ENCODE results near the gene PRKG2.

The PRKG2 gene

DNA sequence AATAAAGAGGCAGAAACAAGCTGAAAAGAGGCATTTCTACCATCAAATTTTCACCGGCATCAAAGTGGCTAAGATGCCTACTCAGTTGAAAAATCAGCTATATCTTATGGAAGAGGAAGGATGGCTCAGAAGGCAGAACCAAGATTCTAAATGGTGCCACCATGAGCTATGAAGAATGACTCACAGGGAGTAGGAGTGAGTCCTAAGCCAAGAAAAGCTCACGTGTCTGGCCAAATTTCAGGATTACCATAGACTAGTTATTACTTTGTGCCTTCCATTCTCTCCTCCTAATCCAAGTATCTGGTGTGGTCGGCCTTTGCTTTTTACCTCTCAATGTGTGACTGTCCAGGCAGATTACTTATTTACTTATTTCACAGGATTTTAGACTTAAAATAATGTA, 129.7 kb downstream of the PRKG2 start:
- no peak for DNase-seq

DNA sequence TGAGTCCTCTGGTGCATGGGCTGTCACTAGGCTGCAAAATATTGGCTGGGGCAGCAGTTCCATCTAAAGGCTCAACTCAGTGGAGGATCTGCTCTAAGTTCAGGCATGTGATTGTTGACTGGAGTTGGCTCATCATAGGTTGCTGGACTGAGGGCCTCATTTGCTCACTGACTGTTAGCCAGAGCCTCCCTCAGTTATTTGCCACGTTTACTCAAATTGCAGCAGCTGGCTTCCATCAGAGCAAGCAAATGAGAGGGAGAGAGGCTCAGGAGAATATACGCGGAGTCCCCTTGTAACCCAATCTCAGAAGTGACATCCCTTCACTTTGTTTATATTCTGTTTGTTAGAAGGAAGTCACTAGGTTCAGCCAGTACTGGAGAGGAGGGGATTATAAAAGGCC, 130.4 kb downstream of the PRKG2 start:
- peak; percentile 18 for DNase-seq

DNA sequence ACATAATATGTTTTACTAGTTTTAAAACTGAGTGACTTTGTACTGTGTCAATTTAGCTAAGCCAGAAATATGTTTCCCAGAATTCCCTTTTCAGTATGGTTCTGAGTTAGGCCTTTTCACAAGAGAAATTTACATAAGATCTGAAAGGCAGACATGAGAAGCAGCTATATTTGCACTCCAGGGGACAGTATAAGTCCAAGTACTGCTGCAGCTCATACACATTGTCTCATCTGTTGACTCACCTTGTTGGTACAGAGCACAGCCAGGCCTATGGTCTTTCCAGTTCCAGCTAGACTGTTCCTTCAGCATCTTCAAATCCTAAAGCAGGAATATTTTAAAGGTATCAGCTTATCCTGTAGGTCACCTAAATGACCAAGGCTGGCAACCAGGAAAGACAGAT, 131.0 kb downstream of the PRKG2 start:
- no peak for DNase-seq

DNA sequence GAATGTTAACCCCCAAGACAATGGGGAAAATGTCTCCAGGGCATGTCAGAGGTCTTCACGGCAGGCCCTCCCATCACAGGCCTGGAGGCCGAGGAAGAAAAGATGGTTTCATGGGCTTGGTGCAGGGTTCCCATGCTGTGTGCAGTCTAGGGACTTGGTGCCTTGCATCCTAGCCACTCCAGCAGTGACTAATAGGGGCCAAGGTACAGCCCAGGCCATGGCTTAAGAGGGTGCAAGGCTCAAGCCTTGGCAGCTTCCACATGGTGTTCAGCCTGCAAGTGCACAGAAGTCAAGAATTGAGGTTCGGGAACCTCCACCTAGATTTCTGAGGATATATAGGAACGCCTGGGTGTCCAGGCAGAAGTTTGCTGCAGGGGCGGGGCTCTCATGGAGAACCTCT, 133.9 kb downstream of the PRKG2 start:
- no peak for DNase-seq

DNA sequence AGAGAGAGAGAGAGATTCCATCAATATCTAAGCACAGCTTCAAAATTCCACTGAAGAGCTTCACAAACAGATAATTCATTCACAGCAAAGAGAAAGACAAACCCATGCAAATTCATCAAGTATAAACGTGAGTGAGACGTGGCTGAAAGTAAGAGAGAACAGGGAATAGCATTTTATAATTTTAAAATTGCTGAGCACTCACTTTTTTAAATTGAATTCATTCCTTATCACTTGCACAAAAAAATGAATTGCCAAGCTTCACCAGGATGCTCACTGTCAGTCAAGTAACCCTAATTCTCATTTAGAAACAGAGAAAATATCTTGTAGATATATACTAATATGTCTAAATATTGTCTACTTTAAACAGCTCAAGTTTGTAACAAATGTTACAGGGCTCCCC, 144.0 kb downstream of the PRKG2 start:
- DNase-seq: no peak

DNA sequence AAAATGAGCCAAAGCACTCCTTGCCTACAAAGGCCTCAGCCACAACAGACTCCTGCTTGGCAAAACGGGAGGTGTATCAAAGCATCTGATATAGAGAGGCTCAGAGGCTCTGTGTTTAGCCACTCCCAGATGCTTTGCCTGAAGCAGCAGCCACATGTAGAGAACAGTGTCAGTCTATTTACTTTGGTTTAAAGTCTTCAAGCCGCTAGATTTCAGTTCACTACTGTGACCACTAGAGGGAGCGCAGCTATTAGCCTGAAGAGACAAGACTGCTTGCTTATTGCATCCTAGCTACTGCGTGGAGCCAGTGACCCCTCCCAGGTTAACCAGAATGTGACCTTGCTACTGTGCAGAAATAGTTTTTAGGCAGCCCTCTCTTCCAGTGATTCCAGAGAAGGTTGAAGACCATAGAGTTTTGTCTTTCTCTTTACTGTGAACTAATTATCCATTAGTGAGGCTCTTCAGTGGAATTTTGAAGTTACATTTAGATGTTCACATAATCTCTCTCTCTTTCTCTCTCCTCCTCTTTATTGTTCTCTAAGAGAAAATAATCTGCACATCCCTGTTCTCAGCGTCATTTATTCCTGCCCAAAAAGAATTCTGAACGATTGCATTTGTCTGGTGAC, 145.2 kb downstream of the PRKG2 start:
- DNase-seq: peak; percentile 79

DNA sequence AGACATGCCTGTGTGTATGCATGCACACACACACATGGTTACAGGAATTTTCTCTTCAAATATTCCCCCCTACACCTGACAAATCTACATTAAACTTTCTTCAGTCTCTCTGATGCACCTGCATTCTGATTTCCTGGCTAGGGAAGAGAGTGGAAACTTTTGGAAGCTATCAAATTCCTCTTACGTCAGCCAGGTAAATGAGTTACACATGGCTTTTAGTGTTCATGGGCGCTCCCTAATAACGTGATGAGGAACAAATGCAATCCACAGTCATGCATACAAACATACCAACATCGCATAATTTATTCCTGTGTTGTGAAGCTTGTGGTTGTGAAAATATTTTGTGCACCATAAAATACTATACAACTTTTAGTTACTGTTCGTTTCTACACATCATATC, 149.6 kb downstream of the PRKG2 start:
- no peak for DNase-seq

DNA sequence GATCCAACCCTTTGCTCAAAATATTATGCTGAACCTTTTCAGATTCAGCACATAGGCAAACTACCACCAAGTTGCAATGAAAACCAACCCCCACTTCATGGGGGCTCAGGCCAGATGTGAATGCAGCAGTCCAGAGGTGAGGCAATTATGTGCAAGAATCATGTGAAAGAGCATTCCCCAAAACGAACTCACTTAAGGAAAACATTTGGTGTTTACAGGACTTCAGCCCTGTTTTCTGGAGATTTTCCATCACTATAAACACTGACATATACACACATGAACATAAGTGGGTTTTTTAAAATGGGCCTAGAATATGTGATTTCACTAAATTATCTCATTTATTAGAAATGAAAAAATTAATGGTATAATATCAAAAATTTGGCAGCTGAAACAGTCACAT, 153.0 kb downstream of the PRKG2 start:
- DNase-seq: no peak

DNA sequence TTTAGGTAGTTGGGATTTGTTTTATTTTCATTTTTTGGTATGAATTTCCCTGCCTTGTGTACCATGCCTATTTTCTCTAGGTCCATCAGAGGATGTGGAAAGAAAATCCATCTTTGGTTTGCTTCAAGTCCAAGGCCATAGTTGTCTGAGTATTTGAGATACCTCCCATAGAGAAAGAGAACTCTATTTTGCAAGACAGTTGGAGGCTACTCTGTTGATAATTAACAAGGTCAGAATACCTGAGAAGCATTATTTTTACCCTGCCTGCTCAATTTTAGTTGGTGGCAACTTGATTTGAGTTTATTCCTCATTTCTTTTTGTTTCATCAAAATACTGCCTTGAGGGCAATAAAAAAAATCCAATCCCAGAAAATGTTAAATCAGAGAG, 153.7 kb downstream of the PRKG2 start:
- no peak for DNase-seq

DNA sequence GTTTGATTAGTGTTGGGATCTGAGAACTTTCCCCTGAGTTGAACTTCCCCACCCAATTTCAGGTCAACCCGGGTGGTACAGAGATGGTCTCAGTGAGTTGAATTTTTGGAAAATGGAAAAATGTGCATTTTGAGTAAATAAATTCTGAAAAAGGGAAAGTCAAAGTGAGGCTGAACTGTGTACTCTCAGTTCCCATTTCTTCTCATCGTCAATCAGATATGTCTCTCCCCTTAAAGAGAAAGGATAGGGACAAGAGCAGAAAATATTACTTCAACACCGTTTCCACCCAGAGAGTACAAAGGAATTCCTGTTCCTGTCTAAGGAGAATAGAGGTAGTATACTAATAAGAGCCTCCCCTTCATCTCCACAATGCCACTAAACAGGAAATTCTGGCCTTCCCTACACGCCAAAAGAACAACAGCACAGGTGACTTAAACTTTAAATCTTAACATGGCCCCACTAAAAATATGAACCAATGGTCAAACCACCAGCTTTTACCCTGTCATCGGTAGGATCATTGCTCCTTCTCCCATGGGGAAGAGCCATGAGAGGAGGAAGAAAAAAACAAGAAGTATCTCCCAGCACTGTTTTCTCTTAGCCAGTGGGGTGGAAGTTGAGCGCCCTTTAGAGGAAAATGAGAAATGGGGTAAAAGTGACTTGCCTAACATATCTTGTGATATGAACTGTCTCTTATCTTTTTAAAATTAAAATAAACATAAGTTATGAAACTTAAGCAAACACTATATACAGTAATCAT, 154.3 kb downstream of the PRKG2 start:
- DNase-seq: no peak

DNA sequence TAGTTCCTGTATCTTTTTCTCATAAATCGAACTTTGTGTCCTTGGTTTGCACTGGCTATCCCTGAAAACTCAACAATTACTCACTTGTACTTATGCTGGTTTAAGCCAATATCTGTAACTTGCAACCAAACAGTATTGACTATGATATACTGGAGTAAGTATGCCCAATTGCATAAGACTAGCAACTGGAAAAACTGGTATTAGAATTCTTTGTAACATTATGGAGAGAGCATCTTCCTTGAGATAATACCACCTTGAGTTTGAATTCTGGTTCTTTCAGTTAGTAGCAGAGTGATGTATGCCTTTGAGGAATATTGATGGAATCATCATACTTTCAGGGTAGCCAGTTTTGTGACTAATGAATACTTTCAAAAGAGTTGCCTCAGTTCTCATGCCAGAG, 156.4 kb downstream of the PRKG2 start:
- no peak for DNase-seq

DNA sequence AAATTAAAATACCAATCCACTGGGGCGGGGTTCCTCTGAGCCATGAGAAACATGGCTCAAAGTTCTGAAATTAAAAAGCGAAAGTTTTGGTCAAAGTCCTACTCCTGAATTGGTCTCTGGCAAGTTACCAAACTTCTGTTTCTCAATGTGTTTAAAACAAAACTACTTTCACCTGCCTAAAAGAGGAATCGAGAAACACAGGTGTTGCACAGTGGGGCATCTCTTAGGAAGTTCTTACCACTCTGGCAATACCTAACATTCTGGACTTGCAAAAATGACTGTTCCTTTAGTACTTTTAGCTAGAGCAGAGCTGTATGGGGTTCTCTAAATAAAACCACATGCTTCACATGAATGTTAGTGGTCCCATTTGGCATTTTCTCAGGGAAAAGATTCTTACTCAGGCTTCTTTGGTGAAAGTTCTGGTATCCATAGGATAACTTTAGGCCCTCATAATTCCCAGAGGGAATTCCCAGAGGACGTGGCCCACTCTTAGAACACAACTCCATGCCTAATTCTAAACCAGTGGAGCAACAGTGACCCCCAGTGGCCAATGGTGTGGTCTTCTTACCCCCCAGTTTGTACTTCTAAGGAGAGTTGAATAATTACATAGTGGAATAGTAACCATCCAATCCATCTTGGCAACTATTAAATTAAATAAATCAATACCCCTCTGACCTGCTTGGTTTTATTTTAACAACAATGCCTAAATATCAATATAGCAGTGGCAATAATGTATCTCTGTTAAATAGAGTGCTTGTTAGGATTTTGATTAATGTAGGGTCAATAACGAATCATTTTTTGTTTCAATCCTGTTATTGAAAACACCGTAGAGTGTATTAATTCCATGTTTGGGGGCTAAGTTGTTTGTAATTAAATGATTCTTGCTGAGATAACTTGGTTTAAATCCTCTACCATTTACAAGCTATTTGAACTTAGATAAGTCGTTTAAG, 162.6 kb downstream of the PRKG2 start:
- DNase-seq: peak; percentile 73

DNA sequence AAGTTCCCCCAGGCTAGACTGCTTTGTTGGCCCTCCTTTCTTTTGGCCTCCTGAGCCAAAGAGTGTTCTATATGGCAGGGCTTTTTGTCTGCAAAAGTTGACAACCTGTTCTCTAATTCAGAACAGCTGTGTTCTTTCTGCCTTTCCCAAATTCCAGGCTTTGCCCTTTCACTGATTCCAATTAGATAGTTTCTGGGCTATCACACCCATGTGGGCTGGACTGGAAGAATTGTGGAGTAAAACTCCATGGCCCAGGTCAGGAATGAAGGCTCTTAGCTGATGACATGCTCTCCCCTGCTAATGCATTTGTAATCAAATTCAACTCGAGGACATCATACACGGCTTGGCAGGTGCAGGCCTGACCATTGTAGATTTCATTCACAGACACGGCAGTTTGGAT, 165.1 kb downstream of the PRKG2 start:
- DNase-seq: peak; percentile 45

DNA sequence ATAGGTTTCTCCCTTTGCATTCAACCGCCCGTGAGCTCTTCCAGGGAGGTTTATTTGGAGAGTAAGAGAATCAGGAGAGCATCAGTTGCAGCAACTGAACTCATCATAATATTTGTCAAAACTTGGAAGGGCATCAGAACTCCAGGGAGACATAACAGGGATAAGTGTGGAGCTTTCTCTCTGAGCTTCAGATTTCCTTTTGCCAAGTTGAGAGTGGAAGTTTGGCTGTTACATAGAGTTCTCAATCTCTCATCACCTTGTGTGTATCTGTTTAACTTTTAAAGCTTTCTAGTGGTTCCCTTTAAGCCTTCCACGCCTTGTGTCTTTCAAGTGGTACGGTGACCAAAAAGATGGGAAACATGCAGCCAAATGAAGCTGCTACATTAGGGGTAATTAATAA, 165.7 kb downstream of the PRKG2 start:
- DNase-seq: no peak

DNA sequence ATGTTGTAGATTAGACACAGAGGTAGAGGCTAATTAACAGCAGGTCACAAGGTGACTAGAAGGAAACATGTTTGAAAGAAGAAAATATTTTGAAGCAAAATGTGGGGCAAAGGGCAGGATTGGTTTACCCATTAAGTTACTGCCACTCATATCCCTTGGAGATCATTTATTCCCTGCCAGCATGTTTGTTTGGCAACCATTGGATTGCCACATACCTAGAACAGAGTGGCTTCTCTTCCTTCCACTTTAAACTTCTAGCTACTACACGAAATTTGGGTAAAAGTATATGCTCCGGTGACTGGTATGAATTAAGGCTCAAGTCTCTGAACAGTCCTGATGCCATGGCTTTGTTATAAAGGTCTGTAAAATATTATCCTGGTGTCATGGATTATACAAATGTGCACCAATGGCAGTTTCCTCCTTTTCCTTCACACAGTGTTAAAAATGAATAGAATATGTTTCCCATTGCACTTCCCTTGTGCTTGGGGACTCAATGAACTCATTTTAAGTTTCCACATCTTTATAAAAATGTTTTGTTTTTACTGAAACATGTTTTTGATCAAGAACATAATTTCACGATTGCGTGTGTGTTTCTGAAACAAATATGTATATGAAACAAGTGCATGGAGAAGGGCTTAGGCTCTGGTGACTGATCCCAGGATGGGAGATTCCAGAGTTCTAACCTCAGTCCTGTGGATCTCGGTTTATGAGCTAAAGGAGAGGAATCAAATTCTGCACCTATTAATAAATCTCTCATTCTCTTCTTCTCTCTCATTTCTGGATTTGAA, 172.2 kb downstream of the PRKG2 start:
- DNase-seq: no peak

DNA sequence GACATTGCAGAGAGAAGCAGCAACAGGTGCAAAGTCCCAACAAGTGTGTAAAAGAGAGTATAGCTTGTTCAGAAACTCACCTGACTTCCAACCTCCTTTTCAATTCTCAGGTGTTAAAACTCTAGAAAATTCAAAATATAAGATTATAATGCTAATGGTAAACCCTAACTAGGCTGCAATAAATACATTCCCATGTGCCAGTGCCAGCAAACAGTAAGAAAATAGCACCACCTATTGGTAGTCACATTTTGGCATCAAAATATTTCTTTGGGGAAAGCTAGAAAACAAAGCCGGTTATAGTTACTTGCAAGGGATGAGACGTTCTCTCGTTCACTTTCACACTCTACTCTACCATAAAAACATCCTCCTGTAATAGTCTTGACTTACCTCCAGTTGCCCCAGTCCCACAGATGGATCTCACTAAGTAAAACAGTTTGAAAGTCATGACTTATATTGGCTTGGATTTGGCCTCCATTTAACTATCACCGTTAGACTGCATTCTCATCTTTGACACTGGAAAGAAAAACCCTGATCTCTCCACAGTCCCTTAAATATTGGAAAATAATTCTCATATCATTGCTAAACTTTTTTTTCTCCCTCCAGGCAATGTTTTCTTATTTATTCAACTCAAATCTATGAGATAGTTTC, 174.9 kb downstream of the PRKG2 start:
- DNase-seq: no peak

DNA sequence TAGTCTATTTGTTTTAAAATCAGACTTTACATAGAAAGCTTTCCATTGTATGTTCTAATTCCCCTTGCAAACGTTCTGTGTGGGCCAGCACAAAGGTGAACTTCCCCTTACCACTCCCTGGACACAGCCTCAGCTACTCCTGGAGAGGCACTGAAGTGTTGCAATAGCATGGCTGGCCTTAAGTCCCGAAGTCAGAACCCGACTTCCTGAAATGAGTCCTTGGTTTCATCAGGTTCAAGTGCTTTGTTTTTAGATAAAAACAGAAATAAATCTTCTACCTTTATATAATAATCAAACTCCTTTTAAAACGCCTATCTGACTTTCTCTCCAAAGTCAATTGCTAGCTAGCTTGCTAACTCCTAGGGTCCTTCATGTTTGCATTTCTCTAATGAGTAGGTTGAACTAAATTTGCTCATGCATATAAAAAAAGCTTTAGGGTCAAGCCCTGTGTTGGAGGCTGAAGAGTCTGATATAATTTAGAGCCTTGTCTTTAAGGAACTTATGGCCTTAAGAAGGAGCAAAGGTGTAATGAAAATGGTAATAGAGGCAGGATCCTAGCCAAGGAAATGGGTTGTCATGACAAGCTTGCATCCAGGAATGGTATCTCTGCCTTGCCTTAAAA, 175.6 kb downstream of the PRKG2 start:
- DNase-seq: no peak

DNA sequence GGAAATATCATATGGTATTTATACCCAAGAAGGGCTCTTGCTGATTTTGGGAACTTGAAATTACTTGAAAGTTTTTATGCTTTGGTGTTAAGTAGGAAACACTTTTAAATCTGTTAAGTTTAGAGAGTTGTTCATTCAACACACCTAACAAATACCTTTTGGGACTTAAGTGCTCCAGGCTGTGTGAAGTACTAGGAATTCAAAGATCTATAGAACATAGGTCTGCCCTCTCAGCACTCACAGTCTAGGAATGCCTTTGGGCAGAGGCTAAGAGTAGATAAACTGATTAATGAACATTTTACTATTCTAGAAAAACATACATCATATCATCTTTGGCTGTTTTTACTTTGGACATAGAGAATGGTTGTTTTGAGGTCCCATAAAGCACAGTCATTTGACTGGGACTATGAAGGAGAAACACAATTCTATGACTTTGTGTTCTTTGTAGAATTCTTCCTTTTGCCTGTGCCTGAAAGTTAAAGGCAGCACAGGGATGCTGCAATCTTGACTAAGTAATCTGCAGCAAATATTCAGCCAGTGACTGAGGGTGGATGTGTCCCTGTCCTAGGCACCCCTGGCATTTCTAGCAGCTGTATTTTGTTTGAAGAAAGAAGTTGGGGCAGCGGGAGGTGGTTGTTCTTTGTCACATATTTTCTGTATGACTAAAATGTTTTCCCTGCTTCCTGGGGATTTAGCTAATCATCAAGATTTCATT, 176.2 kb downstream of the PRKG2 start:
- DNase-seq: no peak

Data from femur (tissue), 1 donor.